ENCODE measurements around the gene DISC1. TPM values are rescaled to one million over a fixed set of nuclear protein-coding genes. Genes with fewer than 3 reads are reported as not detected.

Gene DISC1
- polyA plus RNA-seq, 1 of the 3 experiments (the other 2 are of a cell fraction), result 1.7 TPM

- no peak overlapping the region for H3K4me2 ChIP-seq
- no peaks in the 10 kb centered on the region for H4K20me1 ChIP-seq (ENCODE audit: insufficient read depth)
- POLR2A ChIA-PET, result no interaction called here
- no peak overlapping the region for H3K4me3 ChIP-seq (ENCODE audit: low read depth in 2 of 2, low read length in 1 of 2)
- DNase-seq, result no peak
- CTCF ChIA-PET, result no interaction called here
- 80% methylated on average over 6 of the region's 6 CpGs for WGBS (ENCODE audit: low lambda C conversion rate)
- no peaks in the 10 kb centered on the region for H3K79me2 ChIP-seq (ENCODE audit: insufficient read depth)
- no peaks in the 10 kb centered on the region; the same call in 1 of the 2 replicates for H3K9me2 ChIP-seq
- H3K9ac ChIP-seq, result no peak overlapping the region
- H3K27ac ChIP-seq (ENCODE audit: low read depth in 2 of 2, low read length in 1 of 2), result no peak overlapping the region
- H3F3A ChIP-seq (replicated peaks; ENCODE audit: insufficient read depth), result no peaks in the 10 kb centered on the region
- no peak overlapping the region for H2AFZ ChIP-seq (ENCODE audit: low read depth)
- peaks cover 0 to 2% of the 10 kb centered on the region in 2 experiments for H3K36me3 ChIP-seq (replicated peaks in 1 of 2; ENCODE audit: control insufficient read depth in 1 of 2, insufficient read depth in 2 of 2, low read length in 1 of 2)
- peaks cover 0 to 4% of the 10 kb centered on the region in 2 experiments; a peak in 2 of 4 replicates for H3K4me1 ChIP-seq (ENCODE audit: control insufficient read depth in 1 of 2, insufficient read depth in 2 of 2, low read depth in 1 of 2, low read length in 1 of 2)
- TF ChIP-seq RAD21 (IDR thresholded peaks at IDR 0.05; ENCODE audit: low read length) (no peak), RCOR1 (IDR thresholded peaks at IDR 0.05; ENCODE audit: low read length) (no peak), POLR2AphosphoS5 (IDR thresholded peaks at IDR 0.05; ENCODE audit: low read depth, low read length) (no peak), FOXM1 (IDR thresholded peaks at IDR 0.05; ENCODE audit: low read depth) (no peak), MXI1 (IDR thresholded peaks at IDR 0.05; ENCODE audit: low read depth, low read length) (no peak), RXRA (IDR thresholded peaks at IDR 0.05; ENCODE audit: borderline replicate concordance, low read depth) (no peak), CHD2 (IDR thresholded peaks at IDR 0.05; ENCODE audit: low read length, partially characterized antibody) (no peak), TCF12 (IDR thresholded peaks at IDR 0.05) (no peak), ZBTB33 (IDR thresholded peaks at IDR 0.05; ENCODE audit: borderline replicate concordance, low read depth) (no peak)
- TF ChIP-seq, protein P1, sequence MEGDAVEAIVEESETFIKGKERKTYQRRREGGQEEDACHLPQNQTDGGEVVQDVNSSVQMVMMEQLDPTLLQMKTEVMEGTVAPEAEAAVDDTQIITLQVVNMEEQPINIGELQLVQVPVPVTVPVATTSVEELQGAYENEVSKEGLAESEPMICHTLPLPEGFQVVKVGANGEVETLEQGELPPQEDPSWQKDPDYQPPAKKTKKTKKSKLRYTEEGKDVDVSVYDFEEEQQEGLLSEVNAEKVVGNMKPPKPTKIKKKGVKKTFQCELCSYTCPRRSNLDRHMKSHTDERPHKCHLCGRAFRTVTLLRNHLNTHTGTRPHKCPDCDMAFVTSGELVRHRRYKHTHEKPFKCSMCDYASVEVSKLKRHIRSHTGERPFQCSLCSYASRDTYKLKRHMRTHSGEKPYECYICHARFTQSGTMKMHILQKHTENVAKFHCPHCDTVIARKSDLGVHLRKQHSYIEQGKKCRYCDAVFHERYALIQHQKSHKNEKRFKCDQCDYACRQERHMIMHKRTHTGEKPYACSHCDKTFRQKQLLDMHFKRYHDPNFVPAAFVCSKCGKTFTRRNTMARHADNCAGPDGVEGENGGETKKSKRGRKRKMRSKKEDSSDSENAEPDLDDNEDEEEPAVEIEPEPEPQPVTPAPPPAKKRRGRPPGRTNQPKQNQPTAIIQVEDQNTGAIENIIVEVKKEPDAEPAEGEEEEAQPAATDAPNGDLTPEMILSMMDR (IDR thresholded peaks at IDR 0.05), result no peak
- TF ChIP-seq, protein P2, sequence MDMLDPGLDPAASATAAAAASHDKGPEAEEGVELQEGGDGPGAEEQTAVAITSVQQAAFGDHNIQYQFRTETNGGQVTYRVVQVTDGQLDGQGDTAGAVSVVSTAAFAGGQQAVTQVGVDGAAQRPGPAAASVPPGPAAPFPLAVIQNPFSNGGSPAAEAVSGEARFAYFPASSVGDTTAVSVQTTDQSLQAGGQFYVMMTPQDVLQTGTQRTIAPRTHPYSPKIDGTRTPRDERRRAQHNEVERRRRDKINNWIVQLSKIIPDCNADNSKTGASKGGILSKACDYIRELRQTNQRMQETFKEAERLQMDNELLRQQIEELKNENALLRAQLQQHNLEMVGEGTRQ (IDR thresholded peaks at IDR 0.05; ENCODE audit: borderline replicate concordance, low read depth, low read length), result no peak
- no peaks in the 10 kb centered on the region for H3K9me3 ChIP-seq
- H3K27me3 ChIP-seq (ENCODE audit: insufficient read depth), result no peaks in the 10 kb centered on the region
Observed at GRCh38 chr1:231705806-231706760, 79.5 kb downstream of the DISC1 start.

All from SK-N-SH (cell line).